LNCaP clone FGC (cell line): ENCODE measurements around the gene NTN1.
"Not testable (repeated sequence)": the region's sequence is repeated elsewhere in the genome, so short reads cannot be mapped to it uniquely, and the experiment has no call there.

ENCODE experiments used
- DNase-seq: peaks from one replicate; pipeline ENCODE4 v3.0.0-alpha.2; 2011; ENCODE audit warnings: low read depth
- H3K4me3 ChIP-seq: 2 replicates; pipeline ENCODE4 v1.5.1; 2011; ENCODE audit warnings: mild to moderate bottlenecking, low read depth, low read length, control low read depth
- CTCF ChIP-seq: IDR thresholded peaks from 2 replicates; pipeline ENCODE4 v1.5.1; 2012; ENCODE audit warnings: mild to moderate bottlenecking; ENCODE audit not compliant: control insufficient read depth, insufficient read depth; ENCODE audit errors: extremely low read depth

Gene NTN1

GRCh38 chr17:9101356-9101755, 80.0 kb downstream of the NTN1 start:
- H3K4me3 ChIP-seq, result no peak overlapping the region
- DNase-seq, result no peak
- no peak for TF ChIP-seq CTCF

- DNase-seq, H3K4me3 ChIP-seq: not testable (repeated sequence)
Measured at GRCh38 chr17:9103193-9103592, 81.9 kb downstream of the NTN1 start.

- TF ChIP-seq CTCF, result no peak
- DNase-seq, result no peak
- H3K4me3 ChIP-seq, result no peak overlapping the region
Measured at GRCh38 chr17:9104370-9105041, 83.2 kb downstream of the NTN1 start.

GRCh38 chr17:9105068-9105868, 84.0 kb downstream of the NTN1 start:
- DNase-seq, result no peak
- no peak for TF ChIP-seq CTCF
- H3K4me3 ChIP-seq, result no peak overlapping the region

- not testable (repeated sequence) for DNase-seq, H3K4me3 ChIP-seq
Measured at GRCh38 chr17:9106278-9106677, 85.0 kb downstream of the NTN1 start.

GRCh38 chr17:9107527-9107926, 86.2 kb downstream of the NTN1 start:
- DNase-seq, result no peak
- no peak overlapping the region for H3K4me3 ChIP-seq
- no peak for TF ChIP-seq CTCF

GRCh38 chr17:9108146-9108545, 86.8 kb downstream of the NTN1 start:
- no peak for TF ChIP-seq CTCF
- no peak overlapping the region for H3K4me3 ChIP-seq
- DNase-seq, result no peak

GRCh38 chr17:9109933-9110332, 88.6 kb downstream of the NTN1 start:
- H3K4me3 ChIP-seq, result no peak overlapping the region
- no peak for TF ChIP-seq CTCF
- DNase-seq, result no peak
